Suprapubic skin (tissue), 4 donors: ENCODE results near the gene C19orf33.
"Not testable (repeated sequence)": the region's sequence is repeated elsewhere in the genome, so short reads cannot be mapped to it uniquely, and the experiment has no call there.

Experiments
- CTCF ChIP-seq, 2 donors: fragments of 200-600 bp in 1 of 2; fragments of 450-650 bp in 1 of 2; sonication (generic) in 1 of 2; IDR thresholded peaks; one replicate each; pipeline ENCODE4 v1.5.1; 2016 to 2019; ENCODE audit warnings: antibody characterized with exemption in 2 of 2, mild to moderate bottlenecking in 1 of 2, moderate library complexity in 1 of 2
- EP300 ChIP-seq: sonication (generic); formaldehyde crosslinking; IDR thresholded peaks from one replicate; pipeline ENCODE4 v1.6.1; 2017; ENCODE audit warnings: antibody characterized with exemption
- POLR2A ChIP-seq, 2 donors: fragments of 450-650 bp; IDR thresholded peaks; one replicate each; pipeline ENCODE4 v1.6.1; 2017; ENCODE audit warnings: antibody characterized with exemption in 2 of 2, mild to moderate bottlenecking in 2 of 2, moderate library complexity in 2 of 2
- POLR2AphosphoS5 ChIP-seq, 3 donors: sonication (generic); formaldehyde crosslinking; IDR thresholded peaks; one replicate each; pipeline ENCODE4 v1.6.1; 2017; ENCODE audit warnings: antibody characterized with exemption in 3 of 3

DNA sequence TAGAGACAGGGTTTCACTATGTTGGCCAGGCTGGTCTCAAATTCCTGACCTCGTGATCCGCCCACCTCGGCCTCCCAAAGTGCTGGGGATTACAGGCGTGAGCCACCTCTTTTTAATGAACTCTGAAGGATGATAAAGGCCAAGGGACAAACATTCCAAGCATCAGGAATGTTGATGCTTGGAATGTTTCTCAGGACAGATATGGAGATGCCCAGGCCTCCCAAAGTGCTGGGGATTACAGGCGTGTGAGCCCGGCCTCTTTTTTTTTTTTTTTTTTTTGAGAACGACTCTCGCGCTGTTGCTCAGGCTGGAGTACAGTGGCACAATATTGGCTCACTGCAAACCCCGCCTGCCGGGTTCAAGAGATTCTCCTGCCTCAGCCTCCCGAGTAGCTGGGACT lies 42.1 kb upstream of the C19orf33 start:
- not testable (repeated sequence) for TF ChIP-seq EP300; CTCF (IDR thresholded peaks at IDR 0.05); POLR2A (IDR thresholded peaks at IDR 0.05); POLR2AphosphoS5 (IDR thresholded peaks at IDR 0.05)
